ENCODE measurements around the gene FKBP1A. TPM values are rescaled to one million over a fixed set of nuclear protein-coding genes. Genes with fewer than 3 reads are reported as not detected.

The FKBP1A gene
- total RNA-seq, 1 donor from 2014 or later: 124 TPM

GRCh38 chr20:1335961-1336698, 56.7 kb downstream of the FKBP1A start:
- Histone ChIP-seq H3K27me3 (ENCODE audit: low read depth) (no peaks in the 10 kb centered on the region), H3K27ac (replicated peaks) (peak overlapping the region; percentile 81), H3K4me3 (peak overlapping the region; percentile 20), H3K9me3 (replicated peaks) (no peaks in the 10 kb centered on the region), H3K36me3 (no peaks in the 10 kb centered on the region), H3K4me1 (peaks cover 59% of the 10 kb centered on the region)
- no peak for TF ChIP-seq CTCF (IDR thresholded peaks at IDR 0.05; ENCODE audit: borderline replicate concordance)
- DNase-seq: no peak
- intact Hi-C loops (cut with micrococcal nuclease): no loop called here

- no peaks in the 10 kb centered on the region for H3K27me3 ChIP-seq (ENCODE audit: low read depth)
- H3K27ac ChIP-seq (replicated peaks): no peak overlapping the region
- no peaks in the 10 kb centered on the region for H3K36me3 ChIP-seq
- no peak for DNase-seq
- TF ChIP-seq CTCF (IDR thresholded peaks at IDR 0.05; ENCODE audit: borderline replicate concordance): no peak
- no peak overlapping the region for H3K4me3 ChIP-seq
- H3K9me3 ChIP-seq (replicated peaks): no peaks in the 10 kb centered on the region
- H3K4me1 ChIP-seq: peaks cover 73% of the 10 kb centered on the region
- intact Hi-C loops (cut with micrococcal nuclease): no loop called here
Observed at GRCh38 chr20:1334761-1335160, 58.1 kb downstream of the FKBP1A start.

- DNase-seq: no peak
- intact Hi-C loops (cut with micrococcal nuclease): no loop called here
- no peak for TF ChIP-seq CTCF (IDR thresholded peaks at IDR 0.05; ENCODE audit: borderline replicate concordance)
- H3K4me3 ChIP-seq: no peak overlapping the region
- H3K27me3 ChIP-seq (ENCODE audit: low read depth): no peaks in the 10 kb centered on the region
- no peaks in the 10 kb centered on the region for H3K9me3 ChIP-seq (replicated peaks)
- H3K36me3 ChIP-seq: no peaks in the 10 kb centered on the region
- peaks cover 77% of the 10 kb centered on the region for H3K4me1 ChIP-seq
- H3K27ac ChIP-seq (replicated peaks): no peak overlapping the region
Observed at GRCh38 chr20:1334370-1334731, 58.5 kb downstream of the FKBP1A start.

GRCh38 chr20:1333462-1334369, 59.1 kb downstream of the FKBP1A start:
- Histone ChIP-seq H3K27ac (replicated peaks) (peak overlapping the region; percentile 30), H3K4me1 (peaks cover 78% of the 10 kb centered on the region)
- intact Hi-C loops (cut with micrococcal nuclease): no loop called here

More at GRCh38 chr20:1333462-1334369, 59.1 kb downstream of the FKBP1A start:
- Histone ChIP-seq H3K36me3 (no peaks in the 10 kb centered on the region), H3K9me3 (replicated peaks) (no peaks in the 10 kb centered on the region), H3K4me3 (no peak overlapping the region), H3K27me3 (ENCODE audit: low read depth) (no peaks in the 10 kb centered on the region)
- TF ChIP-seq CTCF (IDR thresholded peaks at IDR 0.05; ENCODE audit: borderline replicate concordance): no peak
- no peak for DNase-seq

All from left ventricle myocardium inferior (tissue), 1 donor.